GM21529 (cell line): ENCODE measurements around the gene HAAO.
A peak's percentile ranks its signal among the peaks of the same experiment; 100 is the strongest.

Source experiments
- ATAC-seq: cut with Tn5 transposase; IDR thresholded peaks from one replicate; pipeline ENCODE4 v1.9.1; 2021; ENCODE audit not compliant: unreplicated experiment

Gene HAAO

DNA sequence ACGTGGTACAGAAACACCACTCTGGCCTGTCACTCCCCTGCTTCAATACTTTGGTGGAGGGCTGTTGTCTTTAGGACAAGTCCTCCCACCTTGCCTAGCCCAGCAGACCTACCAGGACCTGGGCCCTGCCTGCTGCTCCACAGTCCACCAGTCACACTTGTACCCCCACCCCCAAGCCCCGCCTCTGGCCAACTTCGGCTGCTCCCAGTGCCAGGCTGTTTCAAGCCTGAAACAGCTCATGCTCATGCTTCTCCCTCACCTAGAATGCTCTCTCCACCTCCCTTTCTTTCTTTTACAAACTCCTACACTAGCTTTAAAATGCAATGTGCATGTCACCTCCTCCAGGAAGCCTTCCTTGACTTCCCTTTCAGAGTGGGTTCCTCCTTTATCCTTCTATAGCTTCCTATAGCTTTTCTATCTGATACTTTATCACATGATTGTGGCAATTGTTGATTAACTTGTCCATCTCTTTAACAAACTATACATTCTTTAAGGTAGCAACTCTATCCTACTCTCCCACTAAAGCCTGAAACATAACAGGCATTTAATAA, 23.6 kb downstream of the HAAO start:
- ATAC-seq = no peak

GRCh38 chr2:42767899-42768705, 24.3 kb downstream of the HAAO start:
- ATAC-seq = no peak

DNA sequence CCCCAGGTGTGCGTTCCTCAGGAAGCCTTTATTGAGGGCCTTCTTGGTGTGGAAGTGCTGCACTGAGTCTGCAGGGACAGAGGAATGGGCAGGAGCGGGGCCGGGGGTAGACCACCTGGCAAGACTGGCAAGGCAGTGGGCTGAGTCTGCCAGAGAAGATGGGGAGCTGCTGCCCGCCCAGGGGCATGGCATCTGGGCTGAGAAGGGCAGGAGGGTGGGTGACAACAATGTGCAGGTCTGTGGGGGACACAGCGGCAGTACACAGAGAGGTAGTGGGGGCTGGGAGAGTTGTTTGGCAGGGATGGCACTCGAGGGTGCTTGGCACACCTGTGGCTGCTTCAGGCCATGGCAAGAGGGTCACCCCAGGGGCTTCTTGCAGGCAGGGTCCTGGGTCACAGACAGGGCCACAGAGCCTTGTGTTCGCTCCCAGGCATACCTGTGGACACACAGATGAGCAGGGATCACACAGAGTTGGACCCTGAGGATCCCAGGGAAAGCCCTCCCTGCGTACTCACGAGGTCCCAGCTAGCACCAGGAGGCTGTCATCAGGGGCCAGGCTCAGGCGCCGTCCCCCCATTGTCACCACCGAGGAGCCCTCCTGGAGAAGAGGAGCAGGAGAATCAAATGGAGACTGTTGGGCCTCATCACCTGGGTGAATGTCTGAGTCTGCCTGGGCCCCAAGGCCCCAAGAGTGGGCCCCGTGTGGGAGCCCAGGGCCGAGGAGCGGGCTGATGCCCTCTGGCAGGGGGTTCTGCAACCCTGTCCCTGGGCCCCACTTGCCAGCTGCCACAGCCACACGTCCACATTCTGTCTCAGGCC, 25.1 kb downstream of the HAAO start:
- ATAC-seq = no peak

DNA sequence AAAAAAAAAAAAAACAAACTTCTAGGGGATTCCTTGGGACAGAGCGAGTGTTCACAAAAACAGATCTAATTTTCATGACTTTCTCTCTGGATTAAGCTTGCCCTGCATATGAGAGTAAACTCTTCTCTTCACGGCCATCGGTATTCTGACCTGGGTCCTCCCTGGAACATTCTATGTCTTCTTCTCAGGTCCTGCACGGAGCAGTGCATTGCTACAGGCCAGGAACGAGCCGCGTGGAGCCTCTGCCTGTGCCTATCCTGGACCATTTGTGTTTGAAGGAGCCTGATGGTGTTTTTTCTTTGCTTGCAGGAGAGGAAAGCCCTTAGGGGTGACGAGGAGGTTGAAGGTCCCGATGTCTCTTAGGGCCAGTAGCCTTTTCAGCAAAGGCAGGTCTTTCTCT, 26.7 kb downstream of the HAAO start:
- no peak for ATAC-seq

GRCh38 chr2:42764901-42765300, 27.5 kb downstream of the HAAO start:
- no peak for ATAC-seq

DNA sequence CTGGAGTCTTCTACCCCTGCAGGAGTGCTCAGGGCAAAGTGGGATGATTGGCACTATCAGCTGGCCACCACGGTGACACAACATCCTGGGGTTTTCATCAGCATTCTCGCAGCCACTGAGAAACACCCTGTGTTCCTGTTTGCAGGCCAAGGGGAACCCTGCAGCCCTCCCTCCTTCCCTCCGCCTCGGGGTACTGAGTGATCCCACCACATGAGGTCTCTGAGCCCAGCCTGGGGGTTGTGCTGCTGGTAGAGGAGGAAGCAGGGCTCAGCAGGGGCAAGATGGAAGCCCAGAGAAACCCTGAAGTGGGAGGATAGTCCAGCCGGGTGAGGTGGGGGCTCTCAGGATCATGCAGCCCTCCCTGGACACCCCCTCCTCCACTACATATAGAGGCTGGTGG, 28.3 kb downstream of the HAAO start, which contains the start of gene OXER1:
OXER1 (minus strand) TSS at position 40 of the 400 bp plus-strand sequence. CDS start 73 bp downstream, outside the sequence.
- no peak for ATAC-seq

DNA sequence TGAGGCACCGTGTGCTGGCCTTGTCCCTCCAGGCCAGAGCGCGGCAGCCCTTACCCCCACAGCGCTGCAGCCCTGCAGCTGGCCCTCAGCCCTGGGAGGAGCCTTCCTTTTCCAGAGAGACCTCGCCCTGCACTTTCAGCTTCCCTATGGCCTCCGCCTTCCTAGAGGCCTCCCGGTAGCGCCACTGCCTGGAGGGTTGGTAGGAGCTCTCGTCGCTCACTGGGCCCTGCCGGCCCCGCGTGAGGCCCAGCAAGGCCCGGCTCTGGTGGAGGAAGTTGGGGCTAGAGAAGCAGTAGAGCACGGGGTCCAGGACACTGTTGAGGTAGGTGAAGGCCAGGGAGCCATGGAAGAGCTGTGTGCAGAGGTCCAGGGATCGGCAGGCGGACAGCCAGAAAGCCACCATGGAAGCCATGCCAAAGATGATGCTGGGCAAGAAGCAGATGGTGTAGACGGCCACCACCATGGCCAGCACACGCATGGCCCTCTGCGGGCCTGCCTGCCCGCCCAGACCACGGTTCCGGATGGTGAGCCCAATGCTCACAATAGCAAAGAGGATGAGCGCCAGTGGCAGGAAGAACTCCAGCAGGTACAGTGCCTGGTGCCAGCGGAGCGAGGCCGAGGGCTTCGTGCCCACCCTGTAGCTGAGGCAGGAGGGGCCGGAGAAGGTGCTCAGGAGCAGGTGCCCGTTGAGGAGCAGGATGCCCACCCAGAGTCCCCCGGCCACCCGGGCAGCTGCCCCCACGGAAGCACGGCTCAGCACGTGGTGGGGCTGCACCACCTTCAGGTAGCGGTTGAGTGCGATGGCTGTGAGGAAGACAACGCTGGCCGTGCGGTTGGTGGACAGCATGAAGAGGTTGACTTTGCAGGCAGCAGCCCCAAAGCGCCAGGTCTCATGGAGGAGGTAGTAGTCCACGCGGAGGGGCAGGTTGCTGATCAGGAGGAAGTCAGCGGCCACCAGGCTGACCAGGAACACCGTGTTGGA, 29.3 kb downstream of the HAAO start:
- no peak for ATAC-seq

GRCh38 chr2:42762155-42762554, 30.2 kb downstream of the HAAO start:
- ATAC-seq = no peak

- ATAC-seq = no peak
These were observed 30.8 kb downstream of the HAAO start for GRCh38 chr2:42761554-42761953.

DNA sequence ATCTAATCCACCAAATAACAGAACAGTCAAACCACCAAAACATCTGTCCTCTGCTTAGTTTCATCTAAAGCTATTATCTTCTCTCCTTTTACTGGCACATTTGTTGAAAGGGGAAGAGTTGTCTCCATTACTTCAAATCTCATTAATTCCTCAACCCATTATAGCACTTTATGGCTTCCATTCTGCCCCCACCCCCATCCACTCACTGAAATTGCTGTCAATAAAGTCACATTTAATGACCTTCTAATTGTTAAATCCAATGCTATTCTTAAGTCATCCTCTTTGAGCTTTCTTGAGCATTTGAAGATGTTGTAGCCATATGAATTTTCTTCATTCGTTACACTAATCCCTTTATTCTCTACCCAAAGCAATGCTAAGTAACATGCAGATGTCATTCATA, 33.6 kb downstream of the HAAO start:
- ATAC-seq = no peak

GRCh38 chr2:42757981-42758740, 34.2 kb downstream of the HAAO start:
- ATAC-seq = no peak

DNA sequence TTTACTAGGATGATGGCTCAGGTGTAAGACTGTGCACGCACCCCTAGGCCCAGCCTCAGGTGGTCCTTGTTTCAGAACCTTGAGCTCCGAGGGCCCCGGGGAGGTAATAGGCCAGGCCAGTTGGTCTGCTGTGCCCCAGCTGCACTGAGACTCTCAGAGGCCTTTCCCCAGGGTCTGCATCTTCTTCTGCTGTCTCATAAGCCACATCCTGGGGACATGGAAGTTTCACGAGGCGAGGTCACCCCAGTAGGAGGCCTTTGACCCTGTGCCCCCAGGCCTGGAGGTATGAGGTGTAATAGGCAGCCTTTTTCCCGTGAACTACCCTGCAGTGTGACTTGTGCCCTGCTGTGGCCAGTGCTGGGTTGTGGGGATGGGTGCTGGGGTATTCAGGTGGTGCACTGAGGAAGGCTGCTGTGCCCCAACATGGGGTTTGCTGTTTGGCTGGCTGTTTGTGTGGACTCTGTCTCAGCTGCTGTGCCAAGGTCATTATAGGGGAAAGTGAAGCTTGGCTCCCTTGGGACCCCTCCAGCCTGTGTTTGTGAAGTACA, 35.3 kb downstream of the HAAO start:
- no peak for ATAC-seq

DNA sequence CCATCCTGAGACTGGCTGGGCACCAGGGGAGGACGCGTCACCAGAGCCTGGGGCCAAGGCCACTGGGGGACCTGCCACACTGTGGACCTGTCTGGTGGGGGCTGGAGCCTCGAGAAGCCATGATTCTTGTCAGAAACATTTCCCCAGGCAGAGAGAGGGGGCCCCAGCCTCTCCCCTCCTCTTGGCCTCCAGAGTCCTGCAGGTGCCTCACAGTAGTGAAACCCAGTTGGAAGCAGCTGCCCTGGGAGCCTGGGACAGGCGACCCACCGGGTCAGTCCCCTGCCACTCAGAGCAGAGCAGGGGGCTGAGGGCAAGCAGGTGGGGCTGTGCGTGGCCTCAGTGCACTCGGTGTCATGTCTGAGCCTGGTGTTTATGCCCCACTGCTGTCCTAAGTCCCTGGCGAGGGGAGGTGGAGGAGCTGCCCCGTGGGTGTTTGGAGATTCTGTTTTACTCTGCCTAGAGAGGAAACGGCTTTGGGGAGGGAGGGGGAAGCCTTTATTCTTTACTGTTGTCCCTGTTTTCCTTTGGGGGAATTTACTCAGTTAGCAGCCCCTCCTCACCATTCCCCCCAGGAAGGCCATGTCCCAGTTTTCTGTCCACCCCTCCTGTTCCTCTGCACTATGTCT, 36.1 kb downstream of the HAAO start:
- ATAC-seq = no peak

- ATAC-seq = no peak
These were observed 37.0 kb downstream of the HAAO start for GRCh38 chr2:42755191-42755880.

DNA sequence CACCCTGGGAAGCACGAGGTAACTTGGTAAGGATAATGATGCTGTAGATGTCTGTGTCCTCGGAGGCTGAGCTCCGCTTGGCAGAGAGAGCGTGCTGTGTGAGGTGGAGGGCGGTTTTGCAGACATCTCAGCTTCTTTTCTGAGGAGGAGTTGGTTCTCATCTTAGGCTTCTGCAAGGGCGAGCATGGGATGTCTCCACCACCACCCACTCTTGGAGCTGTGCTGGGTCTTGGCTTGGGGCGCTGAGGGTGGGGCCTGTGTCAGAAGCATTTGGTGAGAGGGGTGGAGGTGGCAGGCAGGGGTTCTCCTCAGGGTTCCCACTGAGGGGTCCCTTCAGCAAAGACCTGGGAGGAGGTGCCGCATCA, 37.6 kb downstream of the HAAO start:
- ATAC-seq = no peak

DNA sequence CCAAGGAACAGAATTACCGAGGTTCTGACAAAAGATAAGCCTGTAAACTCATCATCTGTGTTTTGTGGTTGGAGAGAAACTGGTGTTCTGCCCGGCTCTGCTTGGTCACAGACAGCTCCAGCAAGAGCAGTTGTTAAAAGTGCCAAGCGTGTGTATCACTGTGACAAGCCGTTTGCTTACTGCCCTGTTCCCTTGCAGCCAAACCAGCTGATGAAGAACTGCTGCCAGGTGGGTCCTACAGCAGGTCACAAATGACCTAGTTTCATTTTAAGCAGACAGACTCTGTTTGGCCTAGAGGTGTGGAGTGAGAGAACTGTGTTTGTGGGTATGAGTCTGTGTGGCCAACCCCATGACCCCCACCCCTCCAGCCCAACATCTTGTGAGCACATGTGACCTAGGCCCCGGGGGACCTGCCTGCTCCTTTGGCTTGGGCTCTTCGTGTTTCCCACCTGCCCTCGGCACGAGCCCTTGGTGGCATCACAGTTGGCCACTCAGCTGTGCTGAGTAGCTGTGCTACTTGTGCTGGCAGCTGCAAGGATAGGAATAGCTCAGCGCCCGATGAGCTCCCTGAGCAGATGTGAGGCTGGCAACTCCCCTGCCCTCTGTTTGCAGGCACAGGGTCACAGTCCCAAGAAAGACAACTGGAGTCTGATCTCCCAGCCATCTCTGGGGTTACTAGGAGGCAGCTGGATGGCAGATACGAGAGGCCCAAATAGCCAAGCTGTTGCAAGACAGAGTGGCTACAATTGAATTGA, 38.2 kb downstream of the HAAO start:
- ATAC-seq = peak; percentile 50

DNA sequence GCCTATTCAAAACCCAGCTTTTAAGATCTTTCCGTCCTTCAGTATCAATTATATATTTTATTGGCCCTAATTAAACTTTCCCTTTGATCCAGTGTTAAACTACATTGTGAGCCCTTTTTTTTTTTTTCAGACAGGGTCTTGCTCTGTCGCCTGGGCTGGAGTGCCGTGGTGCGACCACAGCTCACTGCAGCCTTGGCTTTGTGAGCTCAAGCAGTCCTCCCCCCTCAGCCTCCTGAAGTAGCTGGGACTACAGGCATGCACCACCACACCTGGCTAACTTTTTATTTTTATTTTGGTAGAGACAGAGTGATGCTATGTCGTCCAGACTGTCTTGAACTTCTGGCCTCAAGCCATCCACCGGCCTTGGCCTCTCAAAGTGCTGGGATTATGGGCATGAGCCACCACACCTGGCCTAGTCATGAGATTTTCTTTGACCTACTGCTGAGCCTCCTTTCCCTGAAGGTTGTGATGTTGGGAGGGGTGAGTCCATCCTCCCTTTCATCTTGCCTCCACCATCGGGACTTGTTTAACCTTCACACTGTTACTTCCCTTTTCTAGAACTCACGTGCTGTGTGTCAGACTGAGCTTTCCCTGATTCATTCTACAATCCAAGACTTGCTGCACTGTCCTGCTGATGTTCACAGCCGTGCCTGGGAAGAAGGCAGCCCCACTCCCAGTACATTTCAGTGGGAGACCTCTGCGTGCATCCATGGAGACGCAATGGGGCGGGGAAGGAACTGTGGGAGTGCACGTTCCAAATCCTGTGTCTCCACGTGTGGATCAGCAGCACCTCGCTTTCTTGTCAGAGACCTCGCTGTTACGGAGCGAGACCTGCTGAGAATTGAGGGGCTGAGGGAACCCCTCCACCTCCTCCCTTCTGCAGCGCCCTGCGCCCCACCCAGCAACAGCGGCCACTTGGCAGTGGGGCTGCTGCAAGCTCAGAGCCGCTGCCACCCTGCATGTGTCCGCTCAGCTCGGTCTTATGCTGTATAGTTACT, 39.3 kb downstream of the HAAO start:
- ATAC-seq = no peak
